ENCODE data around the gene GPR55.

- TF ChIP-seq, protein P1, sequence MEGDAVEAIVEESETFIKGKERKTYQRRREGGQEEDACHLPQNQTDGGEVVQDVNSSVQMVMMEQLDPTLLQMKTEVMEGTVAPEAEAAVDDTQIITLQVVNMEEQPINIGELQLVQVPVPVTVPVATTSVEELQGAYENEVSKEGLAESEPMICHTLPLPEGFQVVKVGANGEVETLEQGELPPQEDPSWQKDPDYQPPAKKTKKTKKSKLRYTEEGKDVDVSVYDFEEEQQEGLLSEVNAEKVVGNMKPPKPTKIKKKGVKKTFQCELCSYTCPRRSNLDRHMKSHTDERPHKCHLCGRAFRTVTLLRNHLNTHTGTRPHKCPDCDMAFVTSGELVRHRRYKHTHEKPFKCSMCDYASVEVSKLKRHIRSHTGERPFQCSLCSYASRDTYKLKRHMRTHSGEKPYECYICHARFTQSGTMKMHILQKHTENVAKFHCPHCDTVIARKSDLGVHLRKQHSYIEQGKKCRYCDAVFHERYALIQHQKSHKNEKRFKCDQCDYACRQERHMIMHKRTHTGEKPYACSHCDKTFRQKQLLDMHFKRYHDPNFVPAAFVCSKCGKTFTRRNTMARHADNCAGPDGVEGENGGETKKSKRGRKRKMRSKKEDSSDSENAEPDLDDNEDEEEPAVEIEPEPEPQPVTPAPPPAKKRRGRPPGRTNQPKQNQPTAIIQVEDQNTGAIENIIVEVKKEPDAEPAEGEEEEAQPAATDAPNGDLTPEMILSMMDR (conservative IDR thresholded peaks at IDR 0.05) = no peak
- no peak for TF ChIP-seq ZFX (IDR thresholded peaks at IDR 0.05)
Observed at GRCh38 chr2:230912724-230913123, 12.3 kb downstream of the GPR55 start.

Measured in C4-2B (cell line).